ENCODE results near the gene NSRP1.
"Not testable (repeated sequence)": the region's sequence is repeated elsewhere in the genome, so short reads cannot be mapped to it uniquely, and the experiment has no call there.

The NSRP1 gene

DNA sequence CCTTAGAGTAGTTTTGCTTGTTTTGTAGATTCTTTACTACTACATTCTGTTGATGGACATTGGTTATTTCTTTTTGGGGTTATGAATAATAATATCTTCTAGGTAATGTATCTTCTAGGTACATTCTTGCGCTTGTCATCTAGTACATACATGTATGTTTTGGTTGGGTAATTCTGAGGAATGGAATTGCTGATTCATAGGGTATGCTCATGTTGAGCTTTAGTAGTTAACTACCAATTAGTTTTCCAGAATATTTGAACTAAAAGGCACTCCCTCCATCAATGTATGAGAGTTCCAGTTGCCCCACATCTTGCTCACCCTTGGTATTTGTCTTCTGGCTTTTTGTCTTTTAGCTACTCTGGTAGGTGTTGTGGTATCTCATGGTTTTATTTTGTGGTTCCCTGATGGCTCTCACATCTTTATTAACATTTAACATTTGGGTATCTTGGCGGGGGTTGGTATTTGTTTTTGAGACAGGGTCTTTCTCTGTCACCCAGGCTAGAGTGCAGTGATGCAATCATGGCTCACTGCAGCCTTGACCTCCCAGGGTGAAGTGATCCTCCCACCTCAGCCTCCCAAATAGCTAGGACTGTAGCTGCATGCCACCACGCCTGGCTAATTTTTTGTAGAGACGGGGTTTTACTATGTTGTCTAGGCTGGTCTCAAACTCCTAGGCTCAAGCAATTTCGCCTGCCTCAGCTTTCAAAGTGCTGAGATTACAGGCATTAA is 71.8 kb downstream of the NSRP1 start:
- no peak for DNase-seq

DNA sequence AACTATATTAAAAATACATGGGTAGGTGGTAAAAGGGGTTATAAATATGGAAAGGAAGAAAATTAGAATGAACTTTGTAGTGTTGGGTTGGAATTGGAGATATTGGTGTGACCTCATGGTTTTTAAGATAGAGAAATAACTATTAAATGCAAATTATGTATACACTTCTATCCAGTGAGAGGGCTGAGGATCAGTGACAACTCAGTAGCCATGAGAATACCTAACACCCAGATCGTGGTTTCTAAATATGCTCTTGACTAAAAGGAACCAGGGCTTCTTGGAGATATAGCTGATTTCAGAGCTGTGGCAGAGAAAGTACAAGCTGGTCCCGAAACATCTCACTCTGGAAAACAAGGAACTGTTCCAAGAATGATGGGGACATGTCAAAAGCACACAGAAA is 74.5 kb downstream of the NSRP1 start:
- no peak for DNase-seq

GRCh38 chr17:30196504-30196903 is 79.9 kb downstream of the NSRP1 start:
- DNase-seq, result no peak

GRCh38 chr17:30197416-30197815 is 80.8 kb downstream of the NSRP1 start:
- DNase-seq, result no peak

GRCh38 chr17:30199600-30199999 is 83.0 kb downstream of the NSRP1 start:
- no peak for DNase-seq

- no peak for DNase-seq
These were observed 83.5 kb downstream of the NSRP1 start for GRCh38 chr17:30200106-30200505.

DNA sequence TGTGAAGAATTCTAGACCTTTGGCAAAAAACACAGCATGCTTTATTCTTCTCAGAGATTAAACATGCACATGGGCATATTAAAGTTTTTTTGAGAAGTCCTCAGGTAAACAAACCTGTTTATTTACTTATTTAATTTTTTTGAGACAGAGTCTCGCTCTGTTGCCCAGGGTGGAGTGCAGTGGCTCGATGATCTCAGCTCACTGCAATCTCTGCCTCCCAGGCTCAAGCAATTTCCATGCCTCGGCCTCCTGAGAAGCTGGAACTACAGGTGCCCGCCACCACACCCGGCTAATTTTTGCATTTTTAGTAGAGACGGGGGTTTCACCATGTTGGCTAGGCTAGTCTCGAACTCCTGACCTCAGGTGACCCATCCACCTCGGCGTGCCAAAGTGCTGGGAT is 84.0 kb downstream of the NSRP1 start:
- not testable (repeated sequence) for DNase-seq

DNA sequence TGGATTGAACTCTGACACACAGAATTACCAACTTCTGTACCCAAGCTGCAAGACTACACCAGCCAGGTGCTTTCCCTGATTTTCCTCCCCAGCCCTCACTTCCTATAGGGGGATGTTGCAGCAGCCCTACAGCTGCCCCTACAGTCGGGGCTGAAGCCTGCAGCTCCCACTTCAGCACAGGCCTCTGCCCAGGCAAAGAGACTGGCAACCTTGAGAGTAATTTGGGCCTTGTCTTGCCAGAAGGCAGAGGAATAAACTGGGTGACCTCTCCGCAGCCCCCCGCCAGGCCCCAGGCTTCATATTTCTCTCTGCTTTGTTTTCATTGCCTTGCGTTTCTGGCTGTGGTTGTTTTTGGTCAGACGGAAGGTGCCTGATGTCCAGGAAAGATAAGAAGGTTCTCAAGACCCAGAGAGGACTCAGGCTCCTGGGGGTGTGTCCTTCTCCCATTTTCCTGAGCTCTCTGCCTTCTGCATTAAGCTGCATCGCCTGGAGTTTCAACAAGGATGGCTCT is 86.9 kb downstream of the NSRP1 start:
- DNase-seq, result peak; percentile 77

GRCh38 chr17:30207655-30208054 is 91.0 kb downstream of the NSRP1 start:
- DNase-seq, result peak; percentile 70

DNA sequence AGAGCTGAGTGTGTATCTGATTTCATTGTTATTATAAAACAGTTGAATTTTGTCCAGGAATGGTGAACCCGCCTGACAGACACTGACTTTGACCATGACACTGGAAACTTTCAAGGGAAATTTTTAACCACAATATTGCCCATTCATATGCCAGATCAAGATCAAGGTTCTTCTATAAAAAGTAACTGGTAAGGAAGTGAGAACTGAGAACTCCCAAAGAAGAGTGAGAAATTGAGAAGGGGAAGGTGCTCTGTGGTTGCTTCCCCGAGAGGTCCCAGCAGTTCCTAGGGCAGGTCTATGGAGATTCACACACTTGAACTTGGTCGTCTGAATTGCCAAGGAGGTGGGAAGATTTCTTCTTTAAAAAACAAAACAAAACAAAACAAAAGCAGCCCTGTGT is 91.6 kb downstream of the NSRP1 start:
- no peak for DNase-seq

DNA sequence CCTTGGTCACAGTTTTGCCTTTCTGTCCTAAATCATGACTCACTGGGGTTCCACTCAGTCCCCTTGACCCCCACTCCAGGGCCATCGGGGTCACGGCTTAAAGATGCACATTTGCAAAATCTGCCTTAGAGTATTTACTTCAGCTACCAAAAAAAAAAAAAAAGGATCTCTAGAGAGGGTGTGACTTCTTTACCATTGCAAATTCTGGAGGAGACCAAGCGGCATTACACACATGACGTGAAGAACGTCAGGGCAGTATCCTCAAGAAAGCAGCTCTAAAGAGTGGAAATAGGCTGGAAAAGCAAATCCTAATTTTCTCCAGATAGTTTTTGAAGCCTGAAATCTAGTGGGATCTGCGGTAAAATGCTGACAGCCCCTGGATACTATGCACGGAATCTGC is 93.3 kb downstream of the NSRP1 start:
- DNase-seq, result no peak

- DNase-seq, result peak; percentile 47
These were observed 93.8 kb downstream of the NSRP1 start for GRCh38 chr17:30210366-30210765.

DNA sequence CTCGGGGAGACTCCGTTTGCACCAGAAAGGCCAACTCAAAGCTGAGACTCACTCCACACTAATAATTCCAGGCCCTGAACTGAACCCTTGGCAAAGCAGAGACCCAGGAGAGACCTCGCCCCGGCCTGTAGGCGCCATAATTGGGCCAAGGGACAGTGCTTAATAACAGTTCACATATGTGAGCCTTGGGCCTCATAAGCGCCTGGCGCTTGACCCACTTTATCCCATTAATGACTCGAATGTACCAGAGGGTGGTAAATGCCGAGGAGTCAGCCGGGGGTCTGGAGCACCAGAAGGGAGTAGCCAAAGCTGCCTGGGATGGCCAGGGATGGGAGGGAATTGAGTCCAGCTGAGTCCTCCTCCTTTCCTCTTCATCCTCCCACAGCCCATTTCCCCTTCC is 94.3 kb downstream of the NSRP1 start:
- no peak for DNase-seq

- no peak for DNase-seq
These were observed 94.8 kb downstream of the NSRP1 start for GRCh38 chr17:30211371-30211770.

DNA sequence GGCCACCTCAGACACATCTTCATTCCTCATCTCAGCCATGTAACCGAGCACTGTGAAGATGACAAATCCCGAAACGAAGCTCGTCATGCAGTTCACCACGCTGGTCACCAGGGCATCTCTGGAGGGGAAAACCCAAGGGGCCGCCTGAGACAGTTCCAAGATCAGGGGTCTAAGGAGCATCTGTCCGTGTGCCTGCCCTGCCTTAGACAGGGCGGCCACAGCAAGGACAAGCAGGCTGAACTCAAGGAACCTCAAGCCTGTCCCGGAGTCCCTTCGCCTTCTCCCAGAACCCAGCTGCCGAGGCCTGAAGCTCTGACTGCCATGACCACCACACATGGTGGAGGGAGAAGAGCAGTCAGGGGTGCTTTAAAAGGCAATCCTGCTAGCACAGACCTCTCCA is 96.1 kb downstream of the NSRP1 start:
- DNase-seq, result peak; percentile 55

DNA sequence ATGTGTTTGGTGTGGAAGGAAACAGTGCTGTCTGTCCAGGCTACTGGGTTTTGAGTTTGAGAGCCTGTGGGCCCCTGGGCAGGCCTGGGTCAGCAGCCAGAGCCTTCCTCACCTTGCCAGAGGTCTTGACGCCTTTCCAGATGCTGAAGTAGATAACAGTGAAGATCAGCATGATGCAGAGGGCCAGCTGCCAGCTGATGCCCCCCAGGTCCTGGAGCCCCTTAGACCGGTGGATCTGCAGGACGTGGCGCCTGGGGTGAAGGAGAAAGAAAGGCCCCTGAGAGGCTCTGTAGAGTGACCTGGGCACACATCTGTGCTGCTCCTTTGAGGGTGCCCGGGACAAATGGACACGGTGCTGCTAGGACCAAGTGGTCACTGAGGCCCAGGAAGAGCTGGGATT is 100.4 kb downstream of the NSRP1 start:
- DNase-seq, result no peak

DNA sequence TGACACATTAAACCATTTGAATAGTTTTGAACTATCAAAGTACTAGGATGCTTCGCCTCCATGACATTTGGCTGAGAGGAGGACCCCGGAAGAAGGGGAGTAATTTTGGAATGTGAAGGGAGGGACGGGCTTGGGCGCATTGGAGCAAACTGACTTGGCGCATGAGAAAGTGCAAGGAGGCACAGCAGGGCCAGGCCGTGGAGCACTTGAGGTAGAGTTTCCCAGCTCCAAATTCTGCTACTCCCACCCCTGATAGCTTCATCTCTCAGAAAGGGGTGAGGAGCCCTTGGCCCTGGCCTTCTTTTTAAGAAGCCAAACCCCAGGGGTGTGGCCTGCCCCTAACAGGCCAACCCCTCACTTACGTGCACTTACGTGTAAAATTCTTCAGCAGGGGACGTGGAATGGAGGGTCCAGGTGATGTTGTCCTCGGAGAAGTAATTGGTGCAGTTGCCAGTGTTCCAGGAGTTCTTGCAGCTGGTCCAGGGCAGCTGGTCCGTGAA is 101.2 kb downstream of the NSRP1 start:
- DNase-seq, result peak; percentile 38

- peak; percentile 53 for DNase-seq
These were observed 102.2 kb downstream of the NSRP1 start for GRCh38 chr17:30218799-30219198.

DNA sequence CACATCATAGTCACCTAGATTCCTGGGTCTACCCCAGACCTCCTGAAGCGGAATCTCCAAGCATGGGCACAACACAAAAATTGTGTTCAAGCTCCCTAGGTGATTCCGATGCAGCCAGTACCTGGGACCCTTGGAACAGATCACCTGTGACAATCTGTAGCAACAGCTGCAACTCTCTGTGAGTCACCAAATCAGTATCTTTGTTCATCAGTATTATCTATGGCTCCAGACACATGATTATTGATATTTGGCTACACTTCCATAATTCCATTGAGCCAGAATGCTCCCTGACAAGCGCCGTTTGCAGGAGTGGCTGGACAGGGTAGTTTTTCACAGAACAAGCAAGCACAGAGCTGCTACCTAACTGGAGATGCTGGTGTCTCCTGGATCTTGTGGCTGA is 102.7 kb downstream of the NSRP1 start:
- DNase-seq, result no peak

- no peak for DNase-seq
These were observed 103.2 kb downstream of the NSRP1 start for GRCh38 chr17:30219833-30220232.

DNA sequence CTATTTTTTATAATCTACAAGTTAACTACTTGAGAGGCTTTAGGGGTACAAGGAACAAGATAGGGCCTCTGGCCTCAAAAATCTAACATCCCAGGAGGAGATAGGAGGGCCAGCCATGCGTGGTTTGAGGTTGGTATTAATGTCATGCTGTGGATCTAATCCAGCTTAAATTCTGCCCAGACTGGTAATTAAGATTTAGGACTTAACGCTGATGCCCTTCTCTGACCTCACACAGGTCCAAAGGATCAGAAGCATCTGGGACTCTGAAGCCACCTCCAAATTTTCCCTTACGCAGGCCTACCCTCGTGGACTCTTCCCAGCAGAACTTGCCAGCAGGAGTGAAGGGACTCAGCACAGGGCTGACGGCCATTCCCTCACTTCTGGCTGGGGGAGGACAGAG is 103.8 kb downstream of the NSRP1 start:
- no peak for DNase-seq

DNA sequence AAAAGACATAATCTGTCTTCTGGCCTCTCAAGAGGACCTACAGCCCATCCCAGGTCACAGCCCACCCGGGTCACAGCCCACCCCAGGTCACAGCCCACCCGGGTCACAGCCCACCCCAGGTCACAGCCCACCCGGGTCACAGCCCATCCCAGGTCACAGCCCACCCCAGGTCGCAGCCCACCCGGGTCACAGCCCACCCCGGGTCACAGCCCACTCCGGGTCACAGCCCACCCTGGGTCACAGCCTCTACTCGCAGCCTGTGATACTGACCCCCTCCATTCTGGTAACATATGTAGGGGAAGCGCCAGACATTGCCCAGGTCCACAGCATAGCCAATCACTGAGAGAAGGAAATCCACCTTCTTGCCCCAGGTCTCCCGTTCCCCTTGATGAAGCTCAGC is 104.7 kb downstream of the NSRP1 start:
- no peak for DNase-seq

DNA sequence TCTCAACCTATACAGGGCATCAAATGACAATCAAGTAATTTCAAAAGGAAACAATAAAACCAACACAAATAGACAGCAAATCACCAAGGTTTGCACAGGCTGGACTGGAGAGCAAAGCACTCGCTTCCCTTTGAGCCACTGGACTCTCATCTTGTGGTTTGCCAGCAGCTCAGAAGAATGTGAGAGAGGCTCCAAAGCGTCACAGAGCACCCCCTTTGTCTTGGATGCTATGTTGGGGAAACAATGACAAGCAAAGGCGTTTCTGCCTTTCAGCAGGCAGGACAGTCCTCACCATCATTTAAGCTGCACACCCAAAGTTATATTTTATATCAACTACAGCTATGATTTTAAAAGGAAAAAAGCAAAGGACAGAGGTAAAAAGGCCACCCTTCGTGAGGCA is 105.6 kb downstream of the NSRP1 start:
- DNase-seq, result no peak

GRCh38 chr17:30222721-30223175 is 106.1 kb downstream of the NSRP1 start:
- DNase-seq, result peak; percentile 50

GRCh38 chr17:30224419-30224960 is 107.9 kb downstream of the NSRP1 start:
- peak; percentile 66 for DNase-seq
